ENCODE results near the gene DAP. TPM values are rescaled to one million over a fixed set of nuclear protein-coding genes. Genes with fewer than 3 reads are reported as not detected.

DAP gene
- total RNA-seq, 1 experiment from 2014 or later = 47.2 TPM

DNA sequence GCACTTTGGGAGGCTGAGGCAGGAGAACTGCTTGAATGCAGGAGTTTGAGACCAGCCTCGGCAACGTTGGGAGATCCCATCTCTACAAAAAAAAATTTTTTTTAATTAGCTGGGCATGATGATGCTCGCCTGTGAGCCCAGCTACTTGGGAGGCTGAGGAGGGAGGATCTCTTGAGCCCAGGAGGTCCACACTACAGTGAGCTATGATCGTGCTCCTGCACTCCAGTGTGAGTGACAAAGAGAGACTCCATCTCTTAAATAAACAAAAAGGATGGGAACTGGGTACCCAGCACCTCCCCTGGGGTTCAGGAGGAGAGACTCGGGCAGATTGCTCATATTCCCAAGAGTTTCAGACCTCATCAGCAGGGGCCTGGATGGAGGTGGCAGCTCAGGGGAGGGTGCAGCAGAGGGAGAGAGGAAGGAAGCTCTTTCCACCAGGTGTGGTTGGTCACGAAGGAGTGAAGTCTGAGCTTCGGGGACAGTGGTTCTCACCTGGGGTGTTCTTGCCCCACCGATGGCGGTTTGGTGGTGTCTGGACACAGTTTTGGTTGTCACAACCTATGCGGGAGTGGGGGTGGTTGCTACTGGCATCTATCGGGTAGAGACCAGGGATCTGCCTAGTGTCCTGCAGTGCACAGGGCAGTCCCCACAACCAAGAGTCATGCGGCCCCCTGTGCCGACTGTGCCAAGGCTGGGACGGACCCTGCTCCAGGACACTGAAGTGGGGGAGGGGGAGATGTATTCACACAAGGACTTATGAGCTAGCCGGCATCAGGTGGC is 124.5 kb downstream of the DAP start:
- H3K4me1 Mint-ChIP-seq = peaks cover 53 to 57% of the 10 kb centered on the region in 2 experiments
- H3K4me1 ChIP-seq (ENCODE audit: insufficient read depth, low read length) = peaks cover 17% of the 10 kb centered on the region; the same call in 1 of the 2 replicates
- no peak overlapping the region for H2BK5ac ChIP-seq (ENCODE audit: insufficient read length, low read length)
- TF ChIP-seq, protein P1, sequence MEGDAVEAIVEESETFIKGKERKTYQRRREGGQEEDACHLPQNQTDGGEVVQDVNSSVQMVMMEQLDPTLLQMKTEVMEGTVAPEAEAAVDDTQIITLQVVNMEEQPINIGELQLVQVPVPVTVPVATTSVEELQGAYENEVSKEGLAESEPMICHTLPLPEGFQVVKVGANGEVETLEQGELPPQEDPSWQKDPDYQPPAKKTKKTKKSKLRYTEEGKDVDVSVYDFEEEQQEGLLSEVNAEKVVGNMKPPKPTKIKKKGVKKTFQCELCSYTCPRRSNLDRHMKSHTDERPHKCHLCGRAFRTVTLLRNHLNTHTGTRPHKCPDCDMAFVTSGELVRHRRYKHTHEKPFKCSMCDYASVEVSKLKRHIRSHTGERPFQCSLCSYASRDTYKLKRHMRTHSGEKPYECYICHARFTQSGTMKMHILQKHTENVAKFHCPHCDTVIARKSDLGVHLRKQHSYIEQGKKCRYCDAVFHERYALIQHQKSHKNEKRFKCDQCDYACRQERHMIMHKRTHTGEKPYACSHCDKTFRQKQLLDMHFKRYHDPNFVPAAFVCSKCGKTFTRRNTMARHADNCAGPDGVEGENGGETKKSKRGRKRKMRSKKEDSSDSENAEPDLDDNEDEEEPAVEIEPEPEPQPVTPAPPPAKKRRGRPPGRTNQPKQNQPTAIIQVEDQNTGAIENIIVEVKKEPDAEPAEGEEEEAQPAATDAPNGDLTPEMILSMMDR (conservative IDR thresholded peaks at IDR 0.05) = no peak
- peak overlapping the region; percentile 2; the same call in 1 of the 2 replicates for H3K14ac ChIP-seq (ENCODE audit: insufficient read depth, low read length)
- H3K56ac ChIP-seq (ENCODE audit: insufficient read length, low read depth, low read length) = no peak overlapping the region
- H3K9me3 Mint-ChIP-seq = peaks cover 3 to 5% of the 10 kb centered on the region in 2 experiments; a peak in 3 of 5 replicates
- H3K27ac ChIP-seq (ENCODE audit: insufficient read length, low read depth, low read length) = no peak overlapping the region
- H3K4me2 ChIP-seq (ENCODE audit: insufficient read depth, insufficient read length, low read length) = peak overlapping the region; percentile 23
- peaks cover 2 to 5% (median 5%) of the 10 kb centered on the region in 3 experiments; a peak in 4 of 7 replicates for H3K36me3 Mint-ChIP-seq (ENCODE audit: insufficient read depth in 1 of 3, low read depth in 3 of 3)
- peaks cover 5% of the 10 kb centered on the region for H3K23me2 ChIP-seq (ENCODE audit: insufficient read length, low read depth, low read length, poor library complexity, severe bottlenecking)
- H3K18ac ChIP-seq (ENCODE audit: insufficient read length, low read depth, low read length) = no peak overlapping the region
- H3K79me1 ChIP-seq (ENCODE audit: insufficient read depth, low read depth, low read length, poor library complexity, severe bottlenecking) = no peaks in the 10 kb centered on the region
- no peak overlapping the region for H2BK15ac ChIP-seq (ENCODE audit: low read depth, low read length)
- no peak overlapping the region for H3T11ph ChIP-seq (ENCODE audit: low read length)
- H3K27ac Mint-ChIP-seq = peak overlapping the region in 2 of 3 experiments; percentile 79 to 89; a peak in 3 of 7 replicates
- peaks cover 5% of the 10 kb centered on the region; the same call in 1 of the 2 replicates for H3K79me2 ChIP-seq (ENCODE audit: insufficient read depth, low read length)
- H2BK120ac ChIP-seq (ENCODE audit: low read depth, low read length, poor library complexity, severe bottlenecking) = no peak overlapping the region
- H2BK20ac ChIP-seq (ENCODE audit: low read depth, low read length, poor library complexity, severe bottlenecking) = no peak overlapping the region
- no peak overlapping the region for H4K5ac ChIP-seq (ENCODE audit: insufficient read length, low read depth, low read length)
- H2AFZ ChIP-seq (ENCODE audit: low read length) = no peak overlapping the region
- no peaks in the 10 kb centered on the region for H3K9me3 ChIP-seq (ENCODE audit: control insufficient read depth, low read depth, low read length)
- no peak for DNase-seq
- H3K23ac ChIP-seq (ENCODE audit: insufficient read length, low read depth, low read length) = no peak overlapping the region
- no CpG with 5 or more reads among the region's 15 CpGs for WGBS (ENCODE audit: extremely low coverage, insufficient read length, low lambda C conversion rate)
- no peak overlapping the region for H2AK5ac ChIP-seq (ENCODE audit: insufficient read length, low read length)
- H3K9ac ChIP-seq (ENCODE audit: extremely low read depth, insufficient read length, low read length) = no peak overlapping the region
- no peaks in the 10 kb centered on the region for H3K27me3 ChIP-seq (ENCODE audit: insufficient read depth, low read length)
- no peak overlapping the region for H2BK12ac ChIP-seq (ENCODE audit: insufficient read length, low read depth, low read length)
- no peak overlapping the region for H4K91ac ChIP-seq (ENCODE audit: insufficient read length, low read depth, low read length)
- no peaks in the 10 kb centered on the region for H4K20me1 ChIP-seq (ENCODE audit: control insufficient read depth, insufficient read depth, insufficient read length)
- H4K8ac ChIP-seq (replicated peaks; ENCODE audit: insufficient read length, low read depth, low read length) = no peak overlapping the region
- H3K4ac ChIP-seq (ENCODE audit: low read depth, low read length) = no peak overlapping the region
- H3K27me3 Mint-ChIP-seq (ENCODE audit: low read depth) = peaks cover 13% of the 10 kb centered on the region
- peak overlapping the region; percentile 22 to 69; a peak in 4 of 5 replicates for H3K4me3 Mint-ChIP-seq

All from H9 (cell line).